Peyer's patch (tissue), 4 donors: Measurements from ENCODE around the gene MSI2. TPM values are rescaled to one million over a fixed set of nuclear protein-coding genes. Genes with fewer than 3 reads are reported as not detected.

Experiments used
- DNase-seq, 3 donors: peaks; one replicate each; pipeline ENCODE4 v3.0.0-alpha.2; 2017 to 2019
- H3K27ac ChIP-seq, 4 donors: fragments of 200-600 bp; sonication (generic); one replicate each; pipeline ENCODE4 v1.5.1; 2016 to 2019
- H3K27me3 ChIP-seq, 2 donors: fragments of 200-600 bp; sonication (generic); one replicate each; pipeline ENCODE4 v1.5.1; 2019
- H3K36me3 ChIP-seq, 3 donors: fragments of 200-600 bp; sonication (generic); one replicate each; pipeline ENCODE4 v1.5.1; 2016 to 2019
- H3K4me1 ChIP-seq, 4 donors: fragments of 200-600 bp; sonication (generic); one replicate each; pipeline ENCODE4 v1.5.1; 2016 to 2019
- H3K4me3 ChIP-seq, 4 donors: fragments of 200-600 bp; sonication (generic); 1 replicate in 3 of 4; 2 replicates in 1 of 4; pipeline ENCODE4 v1.5.1; 2016 to 2019; ENCODE audit warnings: mild to moderate bottlenecking in 1 of 4
- H3K9me3 ChIP-seq, 4 donors: fragments of 200-600 bp; sonication (generic); one replicate each; pipeline ENCODE4 v1.5.1; 2016 to 2019; ENCODE audit warnings: mild to moderate bottlenecking in 1 of 4
- POLR2A ChIP-seq, 2 donors: fragments of 450-650 bp; IDR thresholded peaks; one replicate each; pipeline ENCODE4 v1.5.1; 2017; ENCODE audit warnings: antibody characterized with exemption in 2 of 2, mild to moderate bottlenecking in 2 of 2, moderate library complexity in 2 of 2
- total RNA-seq, 4 donors: library from RNA; depleted of rRNA; stranded (reverse); fragments of >200 nt; gene quantifications; one replicate each; pipeline ENCODE4 v1.1.0, GENCODE V29; 2016
- TF ChIP-seq, protein P1 (sequence below), 6 experiments: fragments of 450-650 bp in 4 of 6; fragments of 200-600 bp in 2 of 6; sonication (generic) in 1 of 6; IDR thresholded peaks; one replicate each; pipeline ENCODE4 v1.5.1; 2017 to 2019; ENCODE audit warnings: antibody characterized with exemption in 6 of 6, mild to moderate bottlenecking in 3 of 6, moderate library complexity in 1 of 6

MSI2 gene
- total RNA-seq, 4 donors from 2014 or later = 25.9 to 39.0 (median 29.2) TPM

DNA sequence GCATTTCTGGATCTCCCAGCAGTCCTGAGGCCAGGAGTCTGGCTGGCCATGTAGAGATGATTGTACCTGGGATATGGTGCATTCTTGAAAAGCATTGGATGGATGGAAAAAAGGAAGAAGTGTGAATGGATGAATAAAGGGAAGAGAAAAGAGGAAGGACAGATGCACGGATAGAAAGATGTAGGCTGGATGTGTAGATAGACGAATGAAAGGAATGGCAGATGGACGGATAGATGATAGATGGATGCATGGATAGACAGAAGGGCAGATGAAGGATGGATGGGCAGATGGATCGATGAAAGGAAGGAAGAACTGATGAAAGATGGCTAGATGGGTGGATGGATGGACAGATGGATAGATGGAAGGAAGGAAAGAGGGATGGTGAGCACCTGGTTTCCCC, 210.9 kb downstream of the MSI2 start:
- TF ChIP-seq, protein P1, sequence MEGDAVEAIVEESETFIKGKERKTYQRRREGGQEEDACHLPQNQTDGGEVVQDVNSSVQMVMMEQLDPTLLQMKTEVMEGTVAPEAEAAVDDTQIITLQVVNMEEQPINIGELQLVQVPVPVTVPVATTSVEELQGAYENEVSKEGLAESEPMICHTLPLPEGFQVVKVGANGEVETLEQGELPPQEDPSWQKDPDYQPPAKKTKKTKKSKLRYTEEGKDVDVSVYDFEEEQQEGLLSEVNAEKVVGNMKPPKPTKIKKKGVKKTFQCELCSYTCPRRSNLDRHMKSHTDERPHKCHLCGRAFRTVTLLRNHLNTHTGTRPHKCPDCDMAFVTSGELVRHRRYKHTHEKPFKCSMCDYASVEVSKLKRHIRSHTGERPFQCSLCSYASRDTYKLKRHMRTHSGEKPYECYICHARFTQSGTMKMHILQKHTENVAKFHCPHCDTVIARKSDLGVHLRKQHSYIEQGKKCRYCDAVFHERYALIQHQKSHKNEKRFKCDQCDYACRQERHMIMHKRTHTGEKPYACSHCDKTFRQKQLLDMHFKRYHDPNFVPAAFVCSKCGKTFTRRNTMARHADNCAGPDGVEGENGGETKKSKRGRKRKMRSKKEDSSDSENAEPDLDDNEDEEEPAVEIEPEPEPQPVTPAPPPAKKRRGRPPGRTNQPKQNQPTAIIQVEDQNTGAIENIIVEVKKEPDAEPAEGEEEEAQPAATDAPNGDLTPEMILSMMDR (IDR thresholded peaks at IDR 0.05) = no peak
- no peak for TF ChIP-seq POLR2A (IDR thresholded peaks at IDR 0.05)
- Histone ChIP-seq H3K27ac (no peak overlapping the region), H3K9me3 (no peaks in the 10 kb centered on the region), H3K4me3 (no peak overlapping the region), H3K36me3 (no peaks in the 10 kb centered on the region), H3K27me3 (no peaks in the 10 kb centered on the region), H3K4me1 (no peaks in the 10 kb centered on the region)
- DNase-seq = no peak

GRCh38 chr17:57467801-57468200, 211.5 kb downstream of the MSI2 start:
- no peaks in the 10 kb centered on the region for H3K27me3 ChIP-seq
- H3K4me3 ChIP-seq = no peak overlapping the region
- no peaks in the 10 kb centered on the region for H3K9me3 ChIP-seq
- H3K4me1 ChIP-seq = no peaks in the 10 kb centered on the region
- no peak for DNase-seq
- H3K36me3 ChIP-seq = no peaks in the 10 kb centered on the region
- no peak for TF ChIP-seq POLR2A (IDR thresholded peaks at IDR 0.05)
- TF ChIP-seq, protein P1 (IDR thresholded peaks at IDR 0.05) = no peak
- no peak overlapping the region for H3K27ac ChIP-seq

- Histone ChIP-seq H3K4me1 (no peaks in the 10 kb centered on the region), H3K9me3 (no peaks in the 10 kb centered on the region), H3K27ac (no peak overlapping the region), H3K4me3 (no peak overlapping the region), H3K27me3 (no peaks in the 10 kb centered on the region), H3K36me3 (no peaks in the 10 kb centered on the region)
- no peak for DNase-seq
- TF ChIP-seq, protein P1 (IDR thresholded peaks at IDR 0.05) = no peak
- no peak for TF ChIP-seq POLR2A (IDR thresholded peaks at IDR 0.05)
Observed at GRCh38 chr17:57468932-57469775, 212.8 kb downstream of the MSI2 start.

DNA sequence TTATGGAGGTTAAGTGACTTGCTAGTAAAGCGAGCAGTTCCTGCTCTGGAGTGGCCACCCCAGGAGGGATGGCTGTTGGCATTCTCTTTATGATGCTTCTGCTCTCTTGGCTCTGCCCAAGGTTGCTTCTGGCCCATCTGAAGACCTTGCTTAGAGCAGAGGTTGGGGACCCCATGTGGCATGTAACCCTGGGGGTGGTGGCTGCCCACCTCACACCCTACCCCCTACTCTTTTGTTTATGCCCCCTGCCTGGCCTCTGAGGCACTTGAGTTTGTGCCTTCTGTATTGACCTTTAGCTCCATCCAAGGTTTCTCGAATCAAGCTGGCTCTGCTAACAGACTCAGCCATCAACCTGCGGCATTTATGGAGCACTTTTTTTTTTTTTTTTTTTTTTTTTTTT, 214.6 kb downstream of the MSI2 start:
- DNase-seq = no peak
- Histone ChIP-seq H3K36me3 (no peaks in the 10 kb centered on the region), H3K4me3 (no peak overlapping the region), H3K9me3 (no peaks in the 10 kb centered on the region), H3K27me3 (no peaks in the 10 kb centered on the region), H3K4me1 (no peaks in the 10 kb centered on the region), H3K27ac (no peak overlapping the region)
- TF ChIP-seq, protein P1 (IDR thresholded peaks at IDR 0.05) = no peak
- TF ChIP-seq POLR2A (IDR thresholded peaks at IDR 0.05) = no peak

DNA sequence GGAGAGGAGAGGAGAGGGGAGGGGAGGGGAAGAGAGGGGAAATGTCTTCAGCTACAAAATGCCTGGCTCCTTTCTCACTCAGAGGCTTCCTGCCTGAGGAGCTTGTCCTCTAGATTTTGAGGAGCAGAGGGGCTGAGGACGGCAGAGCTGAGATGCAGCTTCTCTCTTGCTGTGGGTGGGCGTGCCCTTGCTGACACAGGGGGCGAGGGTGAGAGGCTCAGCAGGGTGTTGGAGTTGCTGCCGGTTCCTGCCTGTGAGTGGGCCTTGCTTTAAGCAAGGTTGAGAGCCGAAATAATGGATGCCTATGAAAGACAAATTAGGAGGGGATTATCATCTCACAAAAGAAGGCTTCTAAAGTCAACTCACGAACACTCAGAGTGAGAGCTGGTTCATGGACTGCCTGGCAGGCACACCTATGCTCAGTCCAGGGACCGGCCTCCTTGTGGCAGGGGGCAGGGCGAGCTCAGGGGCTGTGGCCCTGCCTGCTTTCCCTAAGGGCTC, 215.6 kb downstream of the MSI2 start:
- Histone ChIP-seq H3K4me3 (no peak overlapping the region), H3K9me3 (no peaks in the 10 kb centered on the region), H3K27ac (no peak overlapping the region), H3K4me1 (no peaks in the 10 kb centered on the region), H3K36me3 (no peaks in the 10 kb centered on the region), H3K27me3 (no peaks in the 10 kb centered on the region)
- no peak for DNase-seq
- TF ChIP-seq POLR2A (IDR thresholded peaks at IDR 0.05) = no peak
- TF ChIP-seq, protein P1 (IDR thresholded peaks at IDR 0.05) = no peak
